Stimulated activated CD8-positive, alpha-beta memory T cell treated with anti-CD3 and anti-CD28 coated beads, Interleukin-4, amount 100 ng/mL, for 4 hours (primary cell): Measurements from ENCODE around the gene LAMA2.

Experiments
- DNase-seq, 2 donors: peaks; one replicate each; pipeline ENCODE4 v3.0.0-alpha.2; 2020; ENCODE audit warnings: low read depth in 2 of 2, low spot score in 1 of 2

Gene LAMA2

GRCh38 chr6:129429956-129430355, 547.0 kb downstream of the LAMA2 start:
- DNase-seq: no peak

- DNase-seq: no peak
Observed at GRCh38 chr6:129432738-129433137, 549.8 kb downstream of the LAMA2 start.

- DNase-seq: no peak
Observed at GRCh38 chr6:129434091-129434490, 551.2 kb downstream of the LAMA2 start.

- DNase-seq: no peak
Observed at GRCh38 chr6:129440691-129441090, 557.8 kb downstream of the LAMA2 start.

GRCh38 chr6:129444683-129445082, 561.7 kb downstream of the LAMA2 start:
- no peak for DNase-seq

- no peak for DNase-seq
Observed at GRCh38 chr6:129446272-129447197, 563.6 kb downstream of the LAMA2 start.

- DNase-seq: no peak
Observed at GRCh38 chr6:129447198-129447565, 564.2 kb downstream of the LAMA2 start.

GRCh38 chr6:129448965-129449364, 566.0 kb downstream of the LAMA2 start:
- DNase-seq: no peak

- DNase-seq: no peak
Observed at GRCh38 chr6:129451187-129451586, 568.2 kb downstream of the LAMA2 start.

GRCh38 chr6:129453073-129453472, 570.1 kb downstream of the LAMA2 start:
- no peak for DNase-seq

GRCh38 chr6:129454488-129454887, 571.5 kb downstream of the LAMA2 start:
- no peak for DNase-seq

GRCh38 chr6:129455126-129455769, 572.3 kb downstream of the LAMA2 start:
- DNase-seq: no peak

- DNase-seq: no peak
Observed at GRCh38 chr6:129460221-129460620, 577.3 kb downstream of the LAMA2 start.

GRCh38 chr6:129469070-129469662, 586.2 kb downstream of the LAMA2 start:
- no peak for DNase-seq

GRCh38 chr6:129472239-129472638, 589.3 kb downstream of the LAMA2 start:
- DNase-seq: no peak

- no peak for DNase-seq
Observed at GRCh38 chr6:129473546-129473945, 590.6 kb downstream of the LAMA2 start.

GRCh38 chr6:129475477-129476247, 592.7 kb downstream of the LAMA2 start:
- no peak for DNase-seq

GRCh38 chr6:129476248-129476564, 593.3 kb downstream of the LAMA2 start:
- no peak for DNase-seq

- DNase-seq: no peak
Observed at GRCh38 chr6:129476810-129477209, 593.9 kb downstream of the LAMA2 start.

GRCh38 chr6:129478379-129478778, 595.4 kb downstream of the LAMA2 start:
- DNase-seq: no peak

- no peak for DNase-seq
Observed at GRCh38 chr6:129481706-129482105, 598.8 kb downstream of the LAMA2 start.

- DNase-seq: no peak
Observed at GRCh38 chr6:129485746-129486145, 602.8 kb downstream of the LAMA2 start.
